H1 (cell line): ENCODE data around the gene MEIOB. TPM values are rescaled to one million over a fixed set of nuclear protein-coding genes. Genes with fewer than 3 reads are reported as not detected.

Experiments
- CTCF ChIA-PET: fragments of 300-600 bp; sonication (Branson Sonifier 250); formaldehyde crosslinking; loops from one replicate; lab custom pipeline; 2021; ENCODE audit not compliant: partially characterized antibody; lab: Charles Lee
- POLR2A ChIA-PET: fragments of 300-600 bp; sonication (Branson Sonifier 250); formaldehyde crosslinking; loops from one replicate; lab custom pipeline; 2021; ENCODE audit warnings: inconsistent platforms; ENCODE audit not compliant: partially characterized antibody; lab: Charles Lee
- DNase-seq, 2 experiments: peaks; one replicate each; pipeline versions ENCODE4 v3.0.0 to v3.0.0-alpha.2; 2010 to 2022; ENCODE audit warnings: low spot score in 2 of 2, low read depth in 1 of 2, mixed read lengths in 1 of 2
- FAIRE-seq: peaks from 2 replicates; lab custom pipeline; 2011; peaks lifted over from hg19 to GRCh38; lab: Jason Lieb, UNC
- H2AFZ ChIP-seq: 2 replicates; pipeline ENCODE4 v1.8.1; 2012; ENCODE audit warnings: low read length, inconsistent platforms
- H2AK5ac ChIP-seq: 2 replicates; pipeline ENCODE4 v1.6.1; 2013; ENCODE audit warnings: low read depth, low read length
- H2BK120ac ChIP-seq: replicated peaks from 2 replicates; pipeline ENCODE3; 2013; ENCODE audit warnings: low read depth, low read length, inconsistent platforms
- H2BK12ac ChIP-seq: 2 replicates; pipeline ENCODE4 v1.6.1; 2013; ENCODE audit warnings: low read depth, low read length
- H2BK15ac ChIP-seq: 2 replicates; pipeline ENCODE4 v1.6.1; 2013; ENCODE audit warnings: low read length
- H2BK20ac ChIP-seq: 2 replicates; pipeline ENCODE4 v1.6.1; 2013; ENCODE audit warnings: low read length
- H2BK5ac ChIP-seq: 2 replicates; pipeline ENCODE4 v1.6.1; 2013; ENCODE audit warnings: low read depth, low read length
- H3K14ac ChIP-seq: 2 replicates; pipeline ENCODE4 v1.6.1; 2013; ENCODE audit warnings: inconsistent platforms; ENCODE audit not compliant: insufficient read length
- H3K18ac ChIP-seq: 2 replicates; pipeline ENCODE4 v1.6.1; 2013; ENCODE audit warnings: low read length; ENCODE audit errors: extremely low read depth
- H3K23ac ChIP-seq: 2 replicates; pipeline ENCODE4 v1.6.1; 2013; ENCODE audit warnings: inconsistent platforms; ENCODE audit not compliant: insufficient read length
- H3K23me2 ChIP-seq: 2 replicates; pipeline ENCODE4 v1.6.1; 2013; ENCODE audit warnings: low read depth, low read length
- H3K27ac ChIP-seq: 2 replicates; pipeline ENCODE4 v1.6.1; 2011; ENCODE audit warnings: low read depth, low read length, inconsistent platforms
- H3K27me3 ChIP-seq, 4 experiments: replicated peaks in 1 of 4; 1 replicate in 1 of 4; 2 replicates in 3 of 4; pipeline versions ENCODE4 v1.6.1 to v1.8.1; 2011 to 2013; ENCODE audit warnings: low read length in 3 of 4, mild to moderate bottlenecking in 3 of 4, inconsistent platforms in 2 of 4, mixed read lengths in 2 of 4, moderate library complexity in 1 of 4; ENCODE audit not compliant: control insufficient read depth in 3 of 4, insufficient read depth in 3 of 4; ENCODE audit errors: extremely low read depth in 1 of 4
- H3K36me3 ChIP-seq, 4 experiments: 2 replicates each; pipeline versions ENCODE4 v1.6.1 to v1.8.1; 2011 to 2013; ENCODE audit warnings: mild to moderate bottlenecking in 4 of 4, low read length in 3 of 4, moderate library complexity in 2 of 4, control low read depth in 1 of 4, inconsistent platforms in 1 of 4; ENCODE audit not compliant: insufficient read depth in 4 of 4, control insufficient read depth in 2 of 4
- H3K4ac ChIP-seq: replicated peaks from 2 replicates; pipeline ENCODE3; 2013; ENCODE audit warnings: low read length, low read depth, mixed read lengths, inconsistent platforms; ENCODE audit not compliant: insufficient read length
- H3K4me1 ChIP-seq, 4 experiments: replicated peaks in 1 of 4; 1 replicate in 1 of 4; 2 replicates in 3 of 4; pipeline versions ENCODE4 v1.6.1 to v1.8.1; 2011 to 2013; ENCODE audit warnings: low read length in 3 of 4, inconsistent platforms in 2 of 4, mixed read lengths in 1 of 4; ENCODE audit not compliant: insufficient read depth in 4 of 4, control insufficient read depth in 3 of 4
- H3K4me2 ChIP-seq, 2 experiments: 2 replicates each; pipeline versions ENCODE4 v1.6.1 to v1.8.1; 2011 to 2013; ENCODE audit warnings: low read depth in 2 of 2, low read length in 2 of 2, control low read depth in 1 of 2, inconsistent platforms in 1 of 2, mild to moderate bottlenecking in 1 of 2; ENCODE audit not compliant: insufficient read depth in 1 of 2
- H3K4me3 ChIP-seq, 4 experiments: fragments of 200-600, 300-600 bp in 1 of 4; sonication (generic), shearing (Covaris generic), sonication (Bioruptor Twin) in 1 of 4; 2 replicates each; pipeline versions ENCODE4 v1.5.1 to v1.8.1; 2011 to 2016; ENCODE audit warnings: low read length in 4 of 4, low read depth in 3 of 4, control low read depth in 2 of 4, inconsistent platforms in 2 of 4, mild to moderate bottlenecking in 2 of 4, mixed read lengths in 1 of 4, moderate library complexity in 1 of 4; ENCODE audit not compliant: insufficient read depth in 2 of 4; ENCODE audit errors: extremely low read depth in 1 of 4
- H3K56ac ChIP-seq: replicated peaks from 2 replicates; pipeline ENCODE3; 2013; ENCODE audit warnings: low read depth, mild to moderate bottlenecking, mixed read lengths, low read length, inconsistent platforms; ENCODE audit not compliant: insufficient read length
- H3K79me1 ChIP-seq: 2 replicates; pipeline ENCODE4 v1.6.1; 2013; ENCODE audit warnings: low read depth, low read length, control low read depth
- H3K79me2 ChIP-seq, 2 experiments: 2 replicates each; pipeline versions ENCODE4 v1.6.1 to v1.8.1; 2012 to 2013; ENCODE audit warnings: low read length in 2 of 2, mild to moderate bottlenecking in 2 of 2, inconsistent platforms in 1 of 2; ENCODE audit not compliant: insufficient read depth in 2 of 2, control insufficient read depth in 1 of 2
- H3K9ac ChIP-seq, 4 experiments: replicated peaks in 1 of 4; 1 replicate in 1 of 4; 2 replicates in 3 of 4; pipeline versions ENCODE4 v1.6.1 to v1.8.1; 2011 to 2013; ENCODE audit warnings: low read depth in 3 of 4, low read length in 3 of 4, control low read depth in 2 of 4, mild to moderate bottlenecking in 2 of 4, moderate library complexity in 2 of 4, inconsistent platforms in 1 of 4; ENCODE audit errors: extremely low read depth in 1 of 4
- H3K9me3 ChIP-seq, 2 experiments: 2 replicates each; pipeline versions ENCODE4 v1.6.1 to v1.8.1; 2012 to 2013; ENCODE audit warnings: mild to moderate bottlenecking in 2 of 2, moderate library complexity in 2 of 2, control low read depth in 1 of 2, inconsistent platforms in 1 of 2, low read depth in 1 of 2, low read length in 1 of 2, mixed read lengths in 1 of 2; ENCODE audit not compliant: insufficient read depth in 2 of 2
- H4K20me1 ChIP-seq, 2 experiments: replicated peaks in 1 of 2; 2 replicates each; pipeline versions ENCODE3 to v1.8.1; 2011 to 2013; ENCODE audit warnings: inconsistent platforms in 2 of 2, low read length in 2 of 2, mild to moderate bottlenecking in 1 of 2; ENCODE audit not compliant: insufficient read depth in 2 of 2, control insufficient read depth in 1 of 2
- H4K5ac ChIP-seq: 2 replicates; pipeline ENCODE4 v1.6.1; 2013; ENCODE audit warnings: low read length, low read depth, mixed read lengths, inconsistent platforms; ENCODE audit not compliant: insufficient read length
- H4K8ac ChIP-seq: 2 replicates; pipeline ENCODE4 v1.8.0; 2013; ENCODE audit warnings: mild to moderate bottlenecking, moderate library complexity, low read length, inconsistent platforms; ENCODE audit not compliant: insufficient read depth; ENCODE audit errors: extremely low read depth
- H4K91ac ChIP-seq: replicated peaks from 2 replicates; pipeline ENCODE3; 2013; ENCODE audit warnings: low read length, mixed read lengths, inconsistent platforms; ENCODE audit not compliant: insufficient read length
- CBX8 ChIP-seq: fragments of 300-800, 300-1000 bp; sonication (generic); IDR thresholded peaks from 2 replicates; pipeline ENCODE4 v1.7.1; 2016; ENCODE audit warnings: low read depth, low read length, borderline replicate concordance
- KDM5A ChIP-seq: fragments of 200-600 bp; IDR thresholded peaks from 2 replicates; pipeline ENCODE4 v1.7.1; 2012; ENCODE audit warnings: mild to moderate bottlenecking, low read length, inconsistent platforms, mixed read lengths
- WGBS, 2 experiments: shearing (Covaris generic) in 1 of 2; methylation state at CpG; one replicate each; pipeline versions ENCODE4 v1.1.6 to v1.1.7; 2013 to 2015; ENCODE audit warnings: low lambda C conversion rate in 2 of 2, mixed read lengths in 2 of 2, inconsistent platforms in 1 of 2, low coverage in 1 of 2, missing lambda C conversion rate in 1 of 2; ENCODE audit not compliant: insufficient replicate concordance in 2 of 2, insufficient coverage in 1 of 2, insufficient read length in 1 of 2; ENCODE audit errors: extremely low coverage in 1 of 2, missing lambda C conversion rate in 1 of 2; 5-methylcytosine and 5-hydroxymethylcytosine counted together
- polyA plus RNA-seq, 7 experiments: library from polyadenylated mRNA; depleted of rRNA in 3 of 7; stranded (reverse) in 5 of 7; unstranded in 2 of 7; fragments of >200 nt in 5 of 7; fragments of 200-250 nt in 2 of 7; gene quantifications; 1 replicate in 5 of 7; 2 replicates in 1 of 7; 4 replicates in 1 of 7; pipeline versions ENCODE4 v1.2.1 to v1.2.3, GENCODE V29; 2011 to 2013; ENCODE audit warnings: missing spikeins in 2 of 7, mixed read lengths in 2 of 7
- total RNA-seq: library from RNA; stranded (reverse); fragmentation: NEBNext Ultra II Directional; extraction: Animal tissue kit (Norgen Biotek cat#: 25700); gene quantifications from 2 replicates; pipeline ENCODE4 v1.2.1, GENCODE V29; 2021

Gene MEIOB
- total and polyA plus RNA-seq, 2 of the 8 experiments (the other 6 are each of a cell fraction or from before 2014, with no cell fraction given), result 0.63 to 1.1 TPM

GRCh38 chr16:1818204-1818872 is 53.6 kb downstream of the MEIOB start:
- Histone ChIP-seq H3K9me3 (no peaks in the 10 kb centered on the region), H4K5ac (no peak overlapping the region), H2BK15ac (no peak overlapping the region), H3K14ac (no peak overlapping the region), H4K20me1 (peaks cover 4 to 6% of the 10 kb centered on the region in 2 experiments), H2BK5ac (no peak overlapping the region), H3K23me2 (no peaks in the 10 kb centered on the region), H3K18ac (no peak overlapping the region), H3K4me3 (no peak overlapping the region), H3K4me1 (no peaks in the 10 kb centered on the region), H3K79me1 (no peaks in the 10 kb centered on the region; the same call in 1 of the 2 replicates), H3K56ac (no peak overlapping the region), H2BK120ac (no peak overlapping the region), H3K27me3 (no peaks in the 10 kb centered on the region), H4K8ac (no peak overlapping the region), H3K79me2 (no peaks in the 10 kb centered on the region), H2AFZ (no peak overlapping the region), H2AK5ac (no peak overlapping the region), H3K27ac (no peak overlapping the region), H3K4me2 (no peak overlapping the region), H3K9ac (no peak overlapping the region), H2BK12ac (no peak overlapping the region), H3K36me3 (peaks cover 0 to 9% (median 4%) of the 10 kb centered on the region in 4 experiments; a peak in 5 of 8 replicates), H3K4ac (no peak overlapping the region), H2BK20ac (no peak overlapping the region), H3K23ac (no peak overlapping the region), H4K91ac (no peak overlapping the region)
- DNase-seq, result no peak
- 94% methylated on average over 19 of the region's 27 CpGs; no CpG with 5 or more reads in 1 of the 2 experiments for WGBS, 2 experiments
- FAIRE-seq, result no peak
- ChIA-PET POLR2A (no interaction called here), CTCF (no interaction called here)
- TF ChIP-seq KDM5A (no peak), CBX8 (no peak)
